Inferior parietal cortex (tissue), 1 donor: ENCODE results near the gene CCNF.

ENCODE experiments used
- DNase-seq: peaks from one replicate; pipeline ENCODE4 v3.0.0-alpha.2; 2016; ENCODE audit errors: extremely low spot score

The CCNF gene

GRCh38 chr16:2500918-2501750 lies 71.9 kb downstream of the CCNF start:
- DNase-seq, result peak; percentile 82

GRCh38 chr16:2501946-2502895 lies 73.0 kb downstream of the CCNF start:
- DNase-seq, result no peak

GRCh38 chr16:2505695-2506094 lies 76.4 kb downstream of the CCNF start:
- no peak for DNase-seq

GRCh38 chr16:2507052-2507659 lies 77.9 kb downstream of the CCNF start:
- no peak for DNase-seq

GRCh38 chr16:2507665-2508064 lies 78.4 kb downstream of the CCNF start:
- DNase-seq, result no peak
